HG02798 (cell line): ENCODE measurements around the gene MYO18A.
"Not testable (repeated sequence)": the region's sequence is repeated elsewhere in the genome, so short reads cannot be mapped to it uniquely, and the experiment has no call there.

Experiments used
- ATAC-seq: cut with Tn5 transposase; IDR thresholded peaks from one replicate; pipeline ENCODE4 v1.9.1; 2021; ENCODE audit warnings: mild to moderate bottlenecking; ENCODE audit not compliant: unreplicated experiment, poor library complexity

The MYO18A gene

DNA sequence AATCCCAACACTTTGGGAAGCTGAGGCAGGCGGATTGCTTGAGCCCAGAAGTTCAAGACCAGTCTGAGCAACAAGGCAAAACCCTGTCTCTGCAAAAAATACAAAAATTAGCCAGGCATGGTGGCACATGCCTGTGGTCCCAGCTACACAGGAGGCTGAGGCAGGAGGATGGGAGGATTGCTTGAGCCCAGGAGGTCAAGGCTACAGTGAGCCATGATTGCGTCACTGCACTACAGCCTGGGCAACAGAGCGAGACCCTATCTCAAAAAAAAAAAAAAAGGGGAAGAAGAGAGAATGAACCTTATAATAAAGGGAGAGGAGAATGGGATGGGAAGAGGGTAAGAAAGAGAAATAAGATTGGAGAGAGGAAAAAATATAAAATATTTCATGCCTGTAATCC, 91.4 kb downstream of the MYO18A start:
- not testable (repeated sequence) for ATAC-seq

DNA sequence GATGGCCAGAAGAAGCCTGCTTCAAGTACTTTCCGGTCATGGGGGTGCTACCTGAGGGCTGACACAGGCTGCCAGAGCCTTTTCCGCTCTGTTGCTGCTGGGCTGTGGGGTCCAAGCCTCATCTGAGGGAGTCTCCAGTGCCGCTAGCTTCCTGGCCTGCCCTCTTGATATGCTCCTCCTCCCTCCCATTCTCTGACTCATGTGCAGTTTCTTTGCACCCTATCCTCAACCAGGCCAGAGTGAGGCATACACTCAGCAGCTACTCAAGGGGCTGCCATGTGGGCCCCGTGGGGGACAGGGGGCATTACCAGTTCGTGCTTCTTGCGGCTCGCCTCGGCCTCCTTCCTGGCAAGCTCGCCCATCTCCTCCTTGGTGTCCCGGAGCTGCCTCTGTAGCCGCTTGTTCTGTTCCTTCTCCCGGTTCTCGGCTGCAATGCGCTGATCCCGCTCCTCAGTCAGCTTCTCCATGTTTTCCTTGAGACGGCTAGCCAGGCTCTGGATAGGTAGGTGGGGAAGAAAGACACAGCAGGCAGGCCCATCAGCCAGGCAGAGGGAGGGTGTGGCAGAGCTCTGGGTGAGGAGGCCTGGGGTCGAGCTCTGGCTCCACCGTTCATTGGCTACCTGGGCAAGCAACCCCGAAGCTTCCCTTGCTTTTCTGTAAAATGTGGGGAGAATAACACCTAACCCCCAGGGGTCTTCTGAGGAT, 93.4 kb downstream of the MYO18A start:
- ATAC-seq: no peak

DNA sequence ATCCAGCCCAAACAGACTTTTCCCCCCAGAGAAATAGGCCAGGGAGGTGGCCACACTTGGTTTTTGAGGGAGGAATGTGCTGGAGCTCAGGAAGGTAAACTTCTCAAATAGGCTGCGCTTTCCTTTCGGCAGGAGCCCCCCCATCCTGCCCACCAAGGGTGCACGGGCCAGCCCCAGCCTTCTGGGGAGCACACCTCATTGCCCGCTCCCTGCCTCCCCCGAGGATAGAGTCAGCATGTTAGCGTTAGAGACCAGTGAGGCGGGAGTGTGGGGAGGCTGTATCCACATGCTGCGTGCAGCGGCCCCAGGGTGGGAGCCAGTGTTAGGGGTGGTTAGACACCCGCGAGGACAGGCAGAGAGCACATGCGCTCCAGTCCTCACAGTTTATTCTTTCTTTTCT, 95.0 kb downstream of the MYO18A start:
- ATAC-seq: no peak

DNA sequence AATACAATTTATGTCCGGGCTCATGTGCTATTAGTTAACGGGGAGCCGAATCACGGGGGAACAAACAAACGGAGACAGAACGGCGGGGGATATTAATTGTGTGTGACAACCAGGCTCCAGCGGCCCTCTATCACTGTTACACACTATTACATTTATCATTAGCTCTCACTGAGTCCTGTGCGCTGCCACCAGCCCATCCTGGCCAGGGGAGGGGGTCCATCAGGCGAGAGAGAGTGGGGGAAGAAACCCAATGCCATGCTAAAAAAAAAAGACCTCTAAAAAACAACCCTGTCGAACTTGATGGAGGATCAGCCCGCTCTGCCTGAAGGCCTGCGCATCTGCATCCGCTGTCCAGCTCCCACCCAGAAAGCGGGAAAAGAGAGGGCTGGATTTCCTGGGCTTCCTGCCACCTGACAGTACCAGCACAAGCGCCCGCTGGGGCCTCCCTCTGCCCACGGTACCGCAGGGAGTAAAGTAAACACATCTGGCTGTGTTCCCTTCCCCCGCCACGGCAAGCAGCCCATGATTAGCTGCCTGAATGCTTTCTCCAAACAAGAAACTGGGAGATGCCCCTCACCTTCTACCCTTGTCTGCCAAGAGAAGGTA, 95.6 kb downstream of the MYO18A start:
- ATAC-seq: no peak

DNA sequence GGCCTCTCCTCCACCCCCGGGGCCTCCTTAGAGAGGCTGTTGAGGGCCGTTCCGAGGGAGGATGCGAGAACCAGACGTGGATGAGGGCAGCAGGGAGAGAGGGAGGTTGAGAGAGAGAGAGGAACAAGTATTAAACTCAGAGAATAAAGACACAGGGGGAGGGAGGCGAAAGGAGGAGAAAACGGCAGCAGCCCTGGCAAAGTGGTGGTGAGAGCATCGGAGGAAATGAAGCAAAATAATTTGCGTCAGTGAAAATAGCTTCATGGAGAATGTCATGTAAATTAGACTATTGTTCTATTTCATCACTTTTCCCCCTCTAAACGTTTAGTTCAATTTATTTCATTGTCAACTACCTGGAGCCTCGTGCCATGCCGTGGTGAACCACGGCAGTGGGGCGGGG, 99.2 kb downstream of the MYO18A start:
- ATAC-seq: no peak

DNA sequence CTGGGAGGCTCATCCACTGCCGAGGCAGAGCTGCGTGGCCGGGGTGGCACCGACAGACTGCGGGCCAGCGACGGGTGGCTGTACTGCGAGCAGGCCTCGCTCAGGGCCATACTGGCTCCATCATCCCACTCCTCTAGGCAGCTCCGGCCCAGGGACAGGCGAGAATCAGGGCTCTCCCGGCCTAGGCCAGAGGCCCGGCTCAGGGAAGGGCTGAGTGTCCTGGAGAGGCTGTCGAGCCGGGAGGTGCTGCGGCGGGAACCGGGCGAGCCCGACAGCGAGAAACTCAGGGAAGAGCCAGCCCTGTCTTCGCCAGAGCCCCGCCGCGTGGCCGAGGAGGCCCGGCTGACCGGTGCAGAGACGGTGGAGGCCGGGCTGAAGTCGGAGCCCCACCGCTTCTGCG, 99.9 kb downstream of the MYO18A start:
- no peak for ATAC-seq

DNA sequence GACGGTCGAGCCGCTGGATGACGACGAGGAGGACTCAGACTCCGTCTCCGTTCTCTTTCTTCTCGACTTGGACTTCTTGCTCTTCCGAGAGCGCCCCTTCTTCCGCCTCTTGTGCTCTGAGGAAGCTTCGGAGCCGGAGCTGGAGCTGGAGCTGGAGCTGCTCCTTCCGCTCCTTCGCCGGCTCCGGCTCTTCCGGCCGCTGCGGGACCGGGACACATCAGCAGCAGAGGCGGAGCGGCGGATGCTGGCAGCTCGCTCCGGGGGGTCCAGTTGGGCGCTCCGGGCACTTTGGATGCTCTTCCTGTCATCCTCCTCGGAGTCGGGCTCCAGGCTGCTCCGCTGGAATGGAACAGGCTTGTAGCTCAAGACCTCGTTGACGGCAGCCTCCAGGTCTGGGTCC, 100.3 kb downstream of the MYO18A start:
- ATAC-seq: no peak

DNA sequence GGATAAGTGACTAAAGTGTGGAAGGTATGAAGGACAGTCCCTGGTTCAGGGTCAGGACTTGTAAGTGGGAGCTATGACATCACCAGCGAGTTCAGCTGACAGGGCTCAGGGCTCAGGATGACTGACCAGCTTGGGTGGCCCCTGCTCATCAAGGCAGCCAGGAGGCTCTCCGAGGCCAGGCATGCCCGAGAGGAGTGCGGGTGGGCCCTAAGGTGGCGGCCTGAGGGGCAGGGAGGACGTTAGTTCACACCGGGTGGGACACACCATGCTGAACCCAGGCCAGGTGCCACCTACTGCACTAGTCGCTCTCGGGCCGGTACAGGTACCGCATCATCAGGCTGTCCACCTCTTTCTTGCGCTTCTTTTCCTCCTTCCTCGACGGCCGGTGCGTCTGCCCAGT, 100.8 kb downstream of the MYO18A start:
- no peak for ATAC-seq

DNA sequence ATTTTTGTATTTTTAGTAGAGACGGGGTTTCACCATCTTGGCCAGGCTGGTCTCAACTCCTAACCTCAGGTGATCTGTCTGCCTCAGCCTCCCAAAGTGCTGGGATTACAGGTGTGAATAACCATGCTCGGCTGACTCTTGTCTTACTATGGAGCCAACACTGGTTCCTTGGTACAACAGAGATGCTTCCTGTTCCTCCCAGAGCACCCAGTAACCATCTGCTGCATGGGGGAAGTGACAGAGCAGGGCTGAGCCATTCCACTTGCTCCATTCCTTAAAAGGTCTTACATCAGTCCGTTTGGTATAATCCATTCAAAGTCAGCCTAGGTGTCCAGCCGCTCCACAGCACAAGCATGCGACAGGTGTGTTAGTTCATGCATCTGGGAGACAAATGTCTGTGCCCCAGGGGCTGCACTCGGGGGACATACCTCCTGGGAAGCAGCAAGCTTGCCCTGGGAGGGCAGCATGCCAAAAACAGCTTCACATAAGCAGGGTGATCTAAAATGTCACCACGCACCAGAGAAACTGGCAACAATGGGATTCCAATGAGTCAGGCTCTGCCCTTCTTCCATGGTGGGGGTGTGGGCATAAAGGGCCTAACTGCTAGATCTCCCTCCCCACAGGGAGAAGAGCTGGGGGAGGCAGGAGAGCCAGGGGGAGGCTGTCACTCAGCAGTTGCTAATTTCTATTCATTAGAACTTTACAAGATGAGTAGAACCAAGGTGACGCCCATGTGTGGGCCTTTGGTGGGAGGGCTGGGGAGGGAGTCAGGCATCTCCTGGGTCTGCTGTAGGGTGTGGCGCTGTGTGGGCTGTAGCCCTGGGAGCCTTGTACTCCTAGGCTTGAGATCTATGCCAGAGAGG, 101.8 kb downstream of the MYO18A start:
- ATAC-seq: no peak

DNA sequence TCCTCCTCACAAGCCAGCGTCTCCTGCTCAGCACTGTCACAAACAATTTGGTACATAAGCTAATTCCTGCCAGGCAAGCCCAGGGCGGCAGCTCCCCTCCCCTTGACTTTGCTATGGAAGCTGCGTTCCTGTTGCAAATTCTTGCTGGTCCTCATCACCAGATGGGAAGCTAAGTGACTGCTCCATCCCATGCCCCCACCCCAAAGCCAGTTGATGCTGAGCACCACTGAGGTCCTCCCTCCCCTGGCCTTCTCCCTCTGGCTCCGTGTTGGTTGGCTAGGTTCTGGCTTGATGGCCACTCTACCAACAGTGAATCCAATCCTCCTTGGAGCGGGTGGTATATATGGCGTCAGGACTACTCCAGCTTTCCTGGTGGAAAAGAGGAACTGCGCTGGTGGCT, 102.9 kb downstream of the MYO18A start:
- no peak for ATAC-seq

DNA sequence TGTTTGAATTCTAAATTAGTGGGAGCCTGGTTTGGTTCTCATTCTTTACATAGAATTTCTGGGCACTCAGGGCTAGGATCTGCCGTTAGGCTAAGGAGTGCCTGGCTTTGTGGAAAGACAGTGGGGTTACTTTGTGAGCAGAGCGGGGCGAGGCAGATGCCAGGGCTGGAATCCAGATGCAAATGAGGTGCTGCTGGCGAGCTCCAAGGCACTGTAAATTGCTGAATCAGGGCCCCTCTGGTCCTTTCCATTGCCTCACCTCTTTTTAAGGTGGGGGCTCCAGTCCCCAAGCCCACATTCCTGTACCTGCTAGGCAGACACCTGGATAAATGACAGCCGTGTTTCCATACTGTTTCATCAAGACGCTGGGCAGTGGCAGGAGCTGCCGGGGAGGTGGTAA, 103.5 kb downstream of the MYO18A start:
- no peak for ATAC-seq

DNA sequence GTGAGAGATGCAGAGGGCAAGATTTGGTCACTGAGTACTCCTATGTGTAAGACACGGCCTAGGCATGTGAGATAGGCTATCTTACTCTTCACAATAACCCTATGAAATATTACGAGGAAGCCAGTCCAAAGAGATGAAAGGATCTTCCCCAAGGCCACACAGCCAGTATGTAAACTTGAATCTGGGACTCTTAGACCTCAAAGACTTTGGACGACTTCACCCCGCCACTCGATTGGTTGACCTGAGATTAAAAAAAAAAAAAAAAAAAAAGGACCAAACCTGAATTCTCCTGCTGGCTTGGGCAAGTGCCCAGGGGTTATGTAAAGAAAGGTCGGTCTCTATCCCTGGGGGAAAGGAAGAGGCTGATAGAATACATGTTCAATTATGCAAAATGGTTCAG, 104.1 kb downstream of the MYO18A start:
- no peak for ATAC-seq

DNA sequence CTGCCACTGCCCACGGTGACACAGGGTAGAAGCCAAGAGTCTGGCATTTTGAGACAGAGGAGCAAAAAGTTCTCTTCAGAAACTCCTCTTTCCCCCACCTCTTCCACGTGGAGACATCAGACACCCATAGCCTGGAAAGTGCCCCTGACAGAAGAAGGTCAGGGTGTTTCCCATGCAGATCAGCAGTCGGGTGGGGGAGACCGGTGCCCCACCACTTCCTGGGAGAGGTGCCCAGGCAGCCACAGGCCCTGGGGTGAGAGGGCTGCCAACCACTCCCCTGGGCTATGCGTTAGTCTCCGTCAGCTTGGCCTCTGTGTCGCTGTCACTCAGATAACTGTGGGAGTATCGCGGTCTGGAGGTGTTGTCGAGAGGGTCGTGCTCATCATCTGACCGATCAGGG, 105.7 kb downstream of the MYO18A start:
- ATAC-seq: no peak

DNA sequence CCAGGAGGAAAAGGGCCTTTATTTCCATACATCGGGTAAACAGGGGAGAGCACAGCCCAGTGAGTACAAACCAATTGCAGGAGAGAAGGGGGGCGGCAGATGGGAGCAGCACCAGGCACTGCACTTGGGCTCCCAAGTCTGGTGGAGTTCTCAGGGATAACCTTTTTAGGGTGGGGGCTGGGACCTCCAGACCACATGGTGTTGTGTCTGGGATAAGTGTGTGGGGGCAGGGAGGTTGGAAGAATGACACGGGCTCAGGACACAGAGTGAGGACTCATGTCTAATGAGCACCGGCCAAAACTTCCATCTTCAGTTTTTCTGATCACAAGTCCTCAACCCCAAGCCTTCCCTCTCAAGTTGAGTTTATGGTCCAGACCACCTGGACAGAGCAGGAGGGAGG, 106.7 kb downstream of the MYO18A start:
- ATAC-seq: no peak

DNA sequence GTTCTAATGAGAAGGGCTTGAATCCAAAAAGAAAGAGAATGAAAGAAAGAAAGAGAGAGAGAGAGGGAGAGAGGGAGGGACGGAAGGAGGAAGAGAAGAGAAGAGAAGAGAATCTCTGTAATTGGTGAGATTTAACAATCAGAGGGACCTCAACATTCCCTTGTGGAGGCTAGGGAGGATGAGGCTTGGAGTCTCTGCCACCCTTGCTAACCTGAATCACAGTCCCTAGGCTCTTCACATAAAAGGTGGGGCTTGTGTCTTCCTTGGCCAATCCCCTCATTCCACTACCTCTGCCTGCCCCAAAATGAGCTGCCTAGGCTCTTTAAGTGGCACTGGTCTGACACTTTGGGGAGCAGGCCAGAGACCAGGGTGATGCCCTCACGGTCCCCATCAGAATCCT, 107.2 kb downstream of the MYO18A start:
- no peak for ATAC-seq

DNA sequence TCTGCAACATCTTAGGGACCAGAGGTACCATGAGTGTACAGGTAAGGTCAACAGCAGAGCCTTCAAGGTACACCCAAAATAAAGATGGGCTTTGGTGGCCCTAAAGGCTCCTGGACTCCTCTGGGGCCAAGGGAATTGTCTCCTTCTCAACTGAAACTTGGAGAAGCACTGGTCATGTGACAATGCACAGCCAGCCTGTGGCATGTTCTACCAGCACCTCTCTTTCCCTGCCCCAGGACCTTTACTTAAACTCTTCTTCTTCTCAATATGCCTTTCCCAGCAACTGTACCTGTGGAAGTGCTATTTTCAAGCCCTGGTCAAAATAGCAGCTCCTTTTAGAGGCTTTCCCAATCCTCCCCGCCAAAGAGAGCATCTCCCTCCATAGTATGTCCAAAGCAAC, 108.9 kb downstream of the MYO18A start:
- no peak for ATAC-seq

DNA sequence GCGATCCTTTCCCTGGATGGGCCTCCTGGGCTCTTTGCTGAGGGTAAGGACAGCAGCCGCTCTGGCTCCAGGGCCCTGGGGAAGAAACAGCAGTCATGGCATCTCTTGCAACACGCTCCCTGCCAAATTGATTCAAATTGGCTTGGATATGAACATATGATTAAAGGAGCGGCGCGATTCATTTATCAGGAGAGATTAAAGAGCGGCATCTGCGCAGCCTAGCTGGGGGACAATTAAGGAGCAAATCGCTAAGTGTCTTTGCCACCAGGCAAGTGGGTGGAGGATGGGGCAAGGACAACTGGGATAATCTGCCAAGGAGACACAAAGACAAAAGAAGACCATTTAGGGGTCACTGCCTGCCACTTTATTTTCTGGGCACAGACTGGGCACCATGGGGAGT, 109.4 kb downstream of the MYO18A start:
- no peak for ATAC-seq

DNA sequence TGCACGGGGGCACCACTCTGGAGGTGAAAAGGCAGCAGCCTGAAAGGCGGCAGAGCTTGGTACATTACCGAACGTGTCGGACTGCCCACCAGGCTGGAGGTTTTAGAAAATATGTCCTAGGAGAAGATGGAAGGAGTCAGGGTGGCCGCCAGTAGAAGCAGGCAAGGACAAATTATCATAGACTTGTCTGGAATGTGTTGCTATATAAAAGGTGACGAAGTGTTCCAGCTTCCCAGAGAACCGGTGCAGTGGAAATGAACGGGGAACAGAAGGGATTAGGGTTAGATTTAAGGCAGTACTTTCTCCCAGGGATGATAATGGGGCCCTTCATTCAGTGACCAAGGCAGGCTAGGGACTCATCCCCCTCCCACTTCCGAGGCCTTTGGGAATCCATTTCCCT, 109.9 kb downstream of the MYO18A start:
- ATAC-seq: no peak

DNA sequence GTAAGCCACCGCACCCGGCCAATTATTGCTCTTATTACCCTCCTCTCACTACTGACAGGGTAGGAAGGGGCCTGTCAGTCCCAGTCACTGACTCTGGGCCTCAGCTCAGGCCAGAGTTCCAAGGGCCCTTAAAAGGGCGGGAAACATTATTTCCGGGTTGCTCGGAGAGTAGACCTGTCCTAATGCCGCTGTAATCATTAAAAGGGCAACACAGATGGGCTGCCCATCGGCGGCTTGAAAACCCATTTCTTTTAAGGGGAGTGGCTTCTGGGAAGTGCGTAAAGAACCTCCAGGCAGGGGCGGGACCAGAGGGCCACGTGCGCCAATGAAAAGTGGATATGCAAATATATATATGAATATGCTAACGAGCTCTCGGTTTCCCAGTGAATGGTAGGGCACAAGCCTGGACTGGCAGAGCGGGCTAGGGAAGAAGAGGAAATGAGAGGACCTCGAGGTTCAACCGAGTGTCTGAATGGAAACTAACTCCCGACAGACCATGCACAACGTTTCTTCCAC, 110.6 kb downstream of the MYO18A start:
- ATAC-seq: no peak

DNA sequence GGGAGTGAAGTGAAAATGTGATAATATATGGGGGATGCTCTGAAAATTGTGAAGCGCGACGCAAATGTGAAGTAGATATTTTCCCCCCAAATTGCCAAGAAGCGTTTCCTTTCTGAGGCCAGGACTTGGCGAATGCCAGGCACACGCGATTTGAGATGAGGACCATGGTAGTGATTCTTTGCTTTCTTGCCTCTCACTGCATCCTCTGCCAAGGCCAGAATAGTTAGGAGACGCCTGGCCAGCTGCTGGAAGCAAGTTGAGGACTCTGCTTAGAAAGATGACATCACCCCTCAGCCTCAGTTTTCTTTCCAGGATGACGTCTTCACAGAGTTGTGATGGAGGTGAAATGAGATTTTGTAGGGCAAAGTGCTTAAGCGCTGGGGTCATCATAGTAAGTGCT, 111.4 kb downstream of the MYO18A start:
- ATAC-seq: no peak

DNA sequence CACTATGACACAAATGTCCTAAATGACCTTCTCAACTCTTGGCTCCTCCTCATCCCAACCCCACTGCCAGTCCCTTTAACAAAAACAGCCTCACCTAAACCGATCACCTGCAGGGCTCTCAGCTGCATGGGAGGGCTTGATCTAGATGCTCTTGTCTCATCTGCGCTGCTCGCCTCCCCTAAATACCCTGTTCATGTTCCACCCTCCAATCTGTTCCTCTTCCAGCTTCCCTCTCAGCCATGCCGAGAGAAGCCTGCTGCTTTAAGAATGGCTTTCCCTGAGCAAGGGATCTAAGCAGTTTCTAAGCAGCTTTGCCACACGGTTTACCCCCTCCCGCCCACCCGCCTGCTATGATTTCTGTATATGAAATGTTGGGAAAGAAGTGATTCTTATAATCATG, 113.6 kb downstream of the MYO18A start:
- no peak for ATAC-seq
